GM19193 (cell line): ENCODE measurements around the gene ZNF804B.

Experiments used
- POLR2A ChIP-seq: IDR thresholded peaks from 4 replicates; pipeline ENCODE4 v1.6.1; 2011; ENCODE audit not compliant: insufficient read depth, insufficient read length; ENCODE audit errors: extremely low read depth

ZNF804B gene

DNA sequence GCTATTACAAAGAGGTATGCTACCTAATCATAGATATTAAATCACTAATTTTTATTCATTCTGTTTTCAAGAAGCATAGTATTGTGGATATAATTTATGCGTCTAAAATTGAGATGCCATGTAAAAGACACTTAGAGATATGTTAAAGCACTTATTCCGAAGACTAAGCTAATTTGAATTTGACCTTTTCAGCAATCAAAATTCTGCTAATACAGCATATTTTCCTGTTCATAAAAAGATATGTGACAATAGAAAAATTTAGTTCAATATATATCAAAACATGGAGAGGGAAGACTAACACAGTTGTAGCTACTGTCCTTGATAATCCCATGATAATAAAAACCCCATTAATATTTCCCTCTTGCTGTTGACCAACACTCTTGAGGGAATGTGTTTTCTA is 422.6 kb downstream of the ZNF804B start:
- no peak for TF ChIP-seq POLR2A

DNA sequence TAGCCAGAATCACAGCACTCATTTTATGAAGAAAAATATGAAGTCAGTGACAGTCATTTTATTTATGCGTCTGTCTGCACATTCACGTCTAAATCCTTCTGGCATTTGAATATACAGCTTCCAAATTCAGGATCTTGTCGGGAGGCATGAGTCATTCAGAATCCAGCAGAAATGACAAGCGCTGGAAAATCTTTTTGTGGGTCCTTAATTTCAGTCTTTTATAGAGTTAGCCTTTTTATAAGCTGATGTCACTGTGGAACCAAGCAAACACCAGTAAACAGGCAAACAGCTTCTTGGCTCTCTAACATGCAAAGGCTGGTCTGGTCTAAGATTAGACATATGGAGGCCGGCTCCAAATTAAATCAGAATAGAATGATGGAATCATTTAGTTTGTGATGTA is 424.2 kb downstream of the ZNF804B start:
- TF ChIP-seq POLR2A = no peak

DNA sequence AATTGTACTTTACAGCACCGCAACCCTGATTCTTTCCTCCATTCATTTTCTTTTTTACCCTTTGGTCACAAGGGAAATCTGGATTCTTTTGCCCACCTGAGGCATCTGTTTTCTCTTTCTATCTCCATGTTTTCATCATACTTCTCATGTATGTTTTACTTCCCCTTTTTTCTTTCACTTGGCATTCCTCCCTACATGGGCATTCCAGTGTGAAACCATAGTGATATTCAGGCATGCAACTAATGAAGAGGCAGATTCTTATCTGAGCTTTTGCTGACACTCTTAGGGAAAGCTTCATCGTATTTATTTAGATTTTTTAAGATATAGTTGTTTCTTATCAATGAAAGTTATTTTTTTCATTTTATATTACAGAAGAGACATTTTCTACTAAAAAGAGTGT is 441.3 kb downstream of the ZNF804B start:
- no peak for TF ChIP-seq POLR2A

DNA sequence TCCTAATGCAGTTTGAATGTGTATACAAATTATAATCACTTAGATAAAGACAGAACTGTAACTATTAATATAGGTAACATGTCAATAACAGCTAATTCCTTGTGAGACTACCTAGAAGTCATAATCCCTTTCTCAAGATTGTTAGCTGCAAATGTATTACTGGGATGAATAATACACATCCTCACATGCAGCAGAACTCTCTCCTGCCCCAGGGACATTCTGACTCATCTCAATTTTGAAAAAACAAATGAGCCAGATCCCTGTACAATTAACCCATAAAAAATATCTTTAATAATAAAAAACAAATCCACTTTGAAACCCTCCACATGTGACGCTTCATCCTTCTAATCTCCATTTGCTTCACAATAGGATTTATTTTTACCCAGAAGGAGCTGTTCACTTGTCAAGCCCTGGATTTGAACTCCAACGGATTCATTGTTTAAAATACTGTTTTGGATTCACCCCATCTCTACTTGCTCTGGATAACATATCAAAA is 464.4 kb downstream of the ZNF804B start:
- TF ChIP-seq POLR2A = no peak

DNA sequence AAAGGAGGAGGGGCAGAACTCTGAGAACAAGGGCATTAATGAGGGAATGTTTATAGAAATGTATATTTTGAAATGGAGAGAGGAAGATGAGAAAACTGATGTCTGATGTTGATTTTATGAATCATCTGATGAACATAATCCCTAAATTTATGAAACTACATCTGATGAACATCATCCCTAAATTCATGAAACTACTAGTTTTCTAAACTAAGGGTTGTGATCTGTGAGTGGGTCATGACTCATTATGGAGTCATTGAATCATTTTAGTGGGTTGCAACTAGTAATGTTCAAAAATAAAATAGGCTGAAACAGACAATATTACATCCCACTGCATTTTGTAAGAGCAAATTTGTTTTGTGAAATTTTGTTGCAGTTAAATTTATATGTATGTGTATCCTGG is 478.7 kb downstream of the ZNF804B start:
- no peak for TF ChIP-seq POLR2A

DNA sequence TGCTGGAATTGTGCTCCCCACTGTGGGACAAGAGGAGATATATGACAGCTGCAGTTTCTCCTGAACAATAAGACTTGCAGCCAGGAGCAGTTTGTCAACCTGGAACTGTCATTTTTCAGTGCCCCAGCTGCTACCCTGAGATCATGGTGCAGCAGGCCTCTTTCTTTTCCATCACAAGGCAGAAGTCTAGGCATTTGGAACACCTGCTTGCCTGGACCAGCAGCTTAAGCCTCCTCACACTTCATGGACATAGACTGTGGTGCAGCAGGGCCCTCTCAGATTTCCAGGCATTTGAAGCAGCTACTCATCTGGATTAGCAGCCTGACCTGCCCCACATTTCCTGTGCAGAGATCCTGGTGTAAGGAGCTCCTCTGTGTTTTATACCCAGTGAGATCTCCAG is 486.7 kb downstream of the ZNF804B start:
- TF ChIP-seq POLR2A = no peak

DNA sequence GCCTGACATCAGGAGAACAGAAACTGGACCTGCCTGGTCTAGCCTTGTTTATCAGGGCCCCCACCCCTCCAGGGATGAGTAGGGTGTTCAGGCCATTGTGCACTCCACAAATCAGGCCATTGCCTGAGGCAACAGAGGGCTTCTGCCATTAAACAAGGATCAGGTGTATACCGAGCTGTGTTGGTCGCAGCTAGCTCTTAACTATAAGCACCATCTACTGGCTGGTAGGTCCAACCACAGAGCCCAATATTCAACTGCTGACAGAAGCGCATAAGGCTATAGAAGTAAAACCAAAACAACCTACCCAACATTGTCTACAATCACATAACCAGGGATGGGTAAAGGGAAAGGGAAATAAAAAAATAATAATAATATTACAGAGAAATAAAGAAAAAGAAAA is 487.7 kb downstream of the ZNF804B start:
- TF ChIP-seq POLR2A = no peak

DNA sequence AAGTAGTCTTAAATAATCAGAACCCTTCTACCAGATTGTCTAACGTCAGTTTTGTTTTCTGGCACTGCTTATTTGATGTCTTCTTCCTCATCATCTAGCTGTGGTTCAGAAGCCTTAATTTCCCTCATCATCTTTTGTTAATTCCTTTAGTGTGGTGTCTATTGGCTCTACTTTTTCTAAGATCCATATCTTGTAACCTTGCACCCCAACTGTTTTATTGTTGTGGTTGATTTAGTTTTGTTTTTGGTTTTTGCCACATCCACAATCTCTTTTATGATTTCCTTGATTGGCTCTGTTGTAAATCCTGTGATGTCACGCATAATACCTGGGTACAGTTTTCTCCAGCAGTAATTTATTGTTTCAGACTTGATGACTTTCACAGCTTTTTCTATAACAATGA is 499.6 kb downstream of the ZNF804B start:
- TF ChIP-seq POLR2A = no peak

DNA sequence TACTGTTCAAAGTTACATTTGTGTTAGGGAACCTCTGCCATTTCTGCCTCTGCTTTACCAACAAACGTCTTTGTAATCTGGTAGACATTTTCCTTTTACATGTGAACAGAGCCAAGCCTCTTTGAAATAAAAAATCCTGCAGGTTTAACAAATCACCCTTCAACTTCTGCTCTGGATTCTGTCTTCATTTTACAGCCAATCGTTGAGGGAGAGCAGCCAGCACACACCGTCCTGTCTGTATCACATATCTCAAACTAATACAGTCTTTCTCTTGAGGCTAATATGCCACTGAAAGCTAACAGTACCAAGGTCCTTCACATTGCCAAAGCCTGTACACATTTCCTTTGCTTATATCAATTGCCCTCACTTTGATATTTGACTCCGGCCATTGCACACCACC is 504.6 kb downstream of the ZNF804B start:
- TF ChIP-seq POLR2A = no peak

DNA sequence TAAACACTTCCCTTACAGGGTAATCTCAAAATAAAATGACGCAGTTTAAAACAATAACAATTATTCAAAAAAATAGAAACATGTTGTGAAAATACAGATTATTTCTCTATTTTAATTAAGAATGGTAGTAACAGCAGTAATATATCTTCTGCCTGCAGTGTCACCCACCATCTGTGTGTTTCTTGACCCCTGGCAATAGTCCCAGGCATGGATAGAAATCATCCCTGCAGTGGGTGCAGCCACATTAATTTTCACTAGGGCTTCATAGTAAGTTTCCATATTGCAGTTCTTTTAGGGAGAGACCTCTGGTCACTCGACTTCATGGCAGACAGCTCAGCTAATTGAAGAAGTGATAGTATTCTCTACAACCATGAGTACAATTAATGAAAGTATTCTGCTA is 506.1 kb downstream of the ZNF804B start:
- TF ChIP-seq POLR2A = no peak

DNA sequence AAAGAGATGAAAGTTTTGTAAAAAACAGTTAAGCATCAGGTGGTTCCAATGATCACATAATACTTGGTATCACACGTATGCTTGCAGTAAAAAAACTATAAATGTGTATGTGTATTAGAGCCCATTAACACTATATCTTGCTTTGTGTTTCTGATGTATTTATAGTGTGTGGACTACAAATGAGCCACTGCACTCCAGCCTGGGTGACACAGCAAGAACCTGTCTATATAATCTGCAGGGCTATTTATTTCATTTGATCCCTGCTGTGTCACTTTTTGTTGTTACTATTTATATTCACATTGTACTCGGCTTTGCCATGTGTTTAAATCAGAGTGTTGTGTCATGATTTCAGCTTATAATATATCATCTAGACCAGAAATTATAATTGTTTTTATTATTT is 523.8 kb downstream of the ZNF804B start:
- TF ChIP-seq POLR2A = no peak

DNA sequence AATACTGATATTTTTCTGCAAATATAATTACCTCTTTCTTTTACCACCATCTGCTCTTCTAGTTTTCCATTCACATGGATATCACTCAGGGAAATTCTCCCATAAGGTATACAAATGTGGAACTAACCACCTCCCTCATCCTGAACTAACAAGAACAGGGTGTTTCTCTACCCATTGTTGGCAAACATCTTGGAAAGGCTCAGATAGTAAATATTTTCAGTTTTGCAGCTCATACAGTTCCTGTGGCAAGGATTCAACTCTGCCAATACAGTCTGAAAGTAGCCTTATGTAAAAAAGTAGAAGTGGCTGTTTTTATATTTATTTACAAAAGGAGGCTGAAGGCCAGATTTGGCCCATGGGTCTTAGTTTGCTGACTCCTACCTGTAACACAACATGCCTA is 549.0 kb downstream of the ZNF804B start:
- no peak for TF ChIP-seq POLR2A

DNA sequence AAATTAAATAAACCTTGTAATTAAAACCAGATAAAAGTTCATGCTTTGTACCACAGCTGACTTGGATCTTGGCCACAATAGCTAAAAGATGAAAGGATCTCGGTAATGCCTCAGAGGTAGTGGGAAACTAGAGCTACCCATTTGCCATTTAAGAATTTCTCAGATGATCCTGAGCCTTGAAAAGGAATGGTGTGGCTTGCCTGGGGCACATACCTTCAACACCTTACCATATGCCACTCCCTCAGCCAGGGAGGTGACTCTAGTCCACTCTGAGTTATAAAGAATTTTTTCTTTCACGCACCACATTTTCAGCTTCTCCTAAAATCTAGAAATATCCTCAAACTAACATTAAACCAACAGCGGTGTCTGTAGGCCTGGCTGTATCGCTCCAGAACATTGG is 552.4 kb downstream of the ZNF804B start:
- no peak for TF ChIP-seq POLR2A

DNA sequence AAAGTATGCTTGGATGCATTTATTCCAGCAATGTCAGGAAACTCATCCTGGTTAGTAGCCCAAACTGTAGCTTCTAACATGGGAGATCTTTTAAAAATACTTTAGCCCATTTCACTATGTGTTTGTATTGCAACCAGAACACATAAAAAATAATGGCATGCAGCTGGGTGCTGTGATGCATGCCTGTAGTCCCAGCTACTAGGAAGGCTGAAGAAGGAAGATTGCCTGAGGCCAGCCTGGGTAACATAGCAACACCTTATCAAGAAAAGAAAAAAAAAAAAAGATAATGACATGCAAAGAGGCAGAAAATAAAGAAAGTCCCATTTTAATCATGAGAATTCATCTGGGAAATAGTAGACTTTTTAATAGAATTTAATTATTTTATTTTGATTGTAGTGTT is 553.1 kb downstream of the ZNF804B start:
- TF ChIP-seq POLR2A = no peak

DNA sequence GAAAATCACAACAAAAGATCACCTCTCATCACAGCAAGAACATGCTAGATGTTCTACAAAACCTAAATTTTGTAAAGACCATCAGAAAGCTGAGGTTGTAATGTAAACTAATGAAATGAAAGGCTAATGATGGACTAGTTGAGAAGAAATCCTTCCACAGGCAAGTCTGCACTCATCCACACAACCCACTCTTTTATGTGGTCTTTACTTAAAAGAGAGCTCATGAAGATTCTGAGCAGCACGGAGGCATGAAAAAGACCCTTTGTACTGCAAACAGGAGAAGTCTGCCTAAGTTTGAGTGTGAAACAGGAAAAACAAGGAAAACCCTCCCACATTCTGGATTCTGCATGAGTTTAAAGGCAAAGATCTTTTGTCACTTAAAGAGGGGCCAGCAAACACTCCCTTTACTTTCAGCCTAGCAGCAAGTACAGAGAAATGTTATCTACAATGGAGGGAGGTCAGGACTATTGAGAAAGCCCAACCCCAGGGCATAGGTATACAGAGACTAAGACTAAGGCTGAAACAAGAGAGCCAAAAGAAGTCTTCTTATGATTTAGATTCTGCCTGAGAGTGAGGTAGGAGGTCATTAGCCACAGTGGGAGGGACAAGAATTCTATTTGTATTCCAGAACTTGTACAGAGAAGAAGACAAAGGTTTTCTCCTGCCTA is 557.2 kb downstream of the ZNF804B start:
- TF ChIP-seq POLR2A = no peak

DNA sequence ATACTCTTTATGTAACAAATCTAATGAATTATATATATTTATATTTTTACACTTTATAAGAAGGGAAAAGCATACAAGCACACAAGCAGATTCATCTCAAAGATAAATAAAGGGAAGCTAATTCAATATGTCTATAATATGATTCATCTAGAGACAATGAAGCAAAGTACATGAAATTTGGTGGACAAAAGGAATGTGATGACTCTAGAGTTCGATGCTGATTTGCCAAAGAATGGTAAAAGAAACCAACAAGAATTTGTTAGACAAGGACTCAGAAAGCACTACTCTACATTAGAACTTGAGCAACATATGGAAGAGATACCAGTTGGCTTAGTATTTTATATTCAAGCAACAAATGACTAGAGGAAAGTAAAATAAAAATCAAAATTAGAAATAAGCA is 572.5 kb downstream of the ZNF804B start:
- no peak for TF ChIP-seq POLR2A

DNA sequence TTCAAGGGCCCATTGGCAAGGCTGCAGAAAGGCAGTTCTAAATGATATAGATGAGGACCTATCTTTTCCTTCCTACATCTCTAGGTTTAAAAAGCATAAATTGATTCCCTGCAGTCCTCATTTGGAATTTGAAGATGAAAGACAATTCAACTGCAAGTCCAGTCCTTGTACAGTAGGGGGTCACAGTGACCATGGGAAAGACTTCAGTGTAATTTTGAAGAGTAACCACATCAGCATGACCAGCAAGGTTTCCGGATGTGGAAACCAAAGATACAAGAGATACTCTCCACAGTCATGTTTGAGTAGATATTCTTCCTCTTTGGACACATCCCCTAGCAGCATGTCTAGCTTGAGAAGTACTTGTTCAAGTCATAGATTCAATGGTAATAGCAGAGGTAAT is 575.3 kb downstream of the ZNF804B start:
- TF ChIP-seq POLR2A = no peak
